ENCODE data around the gene MRPL14. TPM values are rescaled to one million over a fixed set of nuclear protein-coding genes. Genes with fewer than 3 reads are reported as not detected.

Gene MRPL14
- total and polyA plus RNA-seq, 12 donors = 22.0 to 94.6 (median 49.3) TPM

DNA sequence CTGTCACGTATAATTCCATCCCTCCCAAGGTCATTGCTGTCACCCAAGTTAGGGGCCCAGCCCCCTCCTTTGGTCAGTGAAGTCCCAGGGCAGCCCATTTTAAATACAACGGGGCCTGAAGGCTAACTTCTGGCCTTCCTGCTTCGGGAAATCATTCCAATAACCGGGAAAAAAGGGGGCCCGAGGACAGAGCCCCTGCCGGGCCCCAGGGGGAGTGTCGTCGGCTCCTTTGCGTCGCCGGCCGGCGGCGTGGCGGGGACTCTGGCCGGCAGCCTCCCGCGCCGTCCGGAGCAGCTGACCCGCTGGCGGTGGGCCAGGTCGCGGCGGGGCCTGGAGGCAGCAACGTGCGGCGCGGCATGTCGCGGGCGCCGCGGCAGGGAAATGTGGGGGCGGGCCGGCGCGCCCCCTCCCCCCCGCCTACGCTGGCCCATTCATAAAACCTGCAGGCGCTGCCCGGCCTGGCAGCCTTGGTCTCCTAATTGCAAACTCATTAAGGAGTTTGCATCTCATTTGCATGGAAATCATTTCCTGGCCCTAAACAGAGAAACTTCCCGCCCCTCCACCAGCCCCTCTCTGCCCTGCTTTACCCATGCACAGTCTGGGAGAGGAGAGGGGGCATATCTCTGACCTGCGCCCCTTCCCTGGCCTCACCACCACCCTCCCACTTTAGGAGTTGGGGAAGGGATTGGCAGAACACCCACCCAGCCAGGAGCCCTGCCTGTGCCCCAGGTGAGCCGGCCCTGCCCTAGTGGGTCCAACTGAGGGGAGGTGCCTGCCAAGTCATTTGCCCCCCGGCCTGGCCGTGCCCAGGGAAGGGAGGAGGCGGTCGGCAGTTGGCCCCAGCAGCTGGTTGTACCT is 50.7 kb downstream of the MRPL14 start:
- Histone ChIP-seq H3K36me3 (replicated peaks in 1 of 2) (no peaks in the 10 kb centered on the region), H3K4me1 (replicated peaks in 1 of 2) (peaks cover 8 to 19% of the 10 kb centered on the region in 2 donors), H3K27ac (peak overlapping the region in 1 of 5 donors; percentile 17), H3K27me3 (no peaks in the 10 kb centered on the region), H3K9me3 (replicated peaks in 1 of 3) (no peaks in the 10 kb centered on the region), H3K4me3 (peak overlapping the region in 1 of 4 donors; percentile 31)
- DNase-seq = peak in 5 of 7 donors; percentile 69 to 83 (median 77)
- 15 to 74% (median 29%) methylated on average over 5 to 49 of the region's 49 CpGs for WGBS, 4 donors
- TF ChIP-seq POLR2A (IDR thresholded peaks at IDR 0.05) = no peak
- TF ChIP-seq, protein P1, sequence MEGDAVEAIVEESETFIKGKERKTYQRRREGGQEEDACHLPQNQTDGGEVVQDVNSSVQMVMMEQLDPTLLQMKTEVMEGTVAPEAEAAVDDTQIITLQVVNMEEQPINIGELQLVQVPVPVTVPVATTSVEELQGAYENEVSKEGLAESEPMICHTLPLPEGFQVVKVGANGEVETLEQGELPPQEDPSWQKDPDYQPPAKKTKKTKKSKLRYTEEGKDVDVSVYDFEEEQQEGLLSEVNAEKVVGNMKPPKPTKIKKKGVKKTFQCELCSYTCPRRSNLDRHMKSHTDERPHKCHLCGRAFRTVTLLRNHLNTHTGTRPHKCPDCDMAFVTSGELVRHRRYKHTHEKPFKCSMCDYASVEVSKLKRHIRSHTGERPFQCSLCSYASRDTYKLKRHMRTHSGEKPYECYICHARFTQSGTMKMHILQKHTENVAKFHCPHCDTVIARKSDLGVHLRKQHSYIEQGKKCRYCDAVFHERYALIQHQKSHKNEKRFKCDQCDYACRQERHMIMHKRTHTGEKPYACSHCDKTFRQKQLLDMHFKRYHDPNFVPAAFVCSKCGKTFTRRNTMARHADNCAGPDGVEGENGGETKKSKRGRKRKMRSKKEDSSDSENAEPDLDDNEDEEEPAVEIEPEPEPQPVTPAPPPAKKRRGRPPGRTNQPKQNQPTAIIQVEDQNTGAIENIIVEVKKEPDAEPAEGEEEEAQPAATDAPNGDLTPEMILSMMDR (IDR thresholded peaks at IDR 0.05) = no peak
- intact Hi-C loops (cut with DNase I) = loop anchor here (2.0 to 10.0 kb wide), 4 partner anchors 232 to 409 kb away; no protein-coding TSS in a partner anchor

DNA sequence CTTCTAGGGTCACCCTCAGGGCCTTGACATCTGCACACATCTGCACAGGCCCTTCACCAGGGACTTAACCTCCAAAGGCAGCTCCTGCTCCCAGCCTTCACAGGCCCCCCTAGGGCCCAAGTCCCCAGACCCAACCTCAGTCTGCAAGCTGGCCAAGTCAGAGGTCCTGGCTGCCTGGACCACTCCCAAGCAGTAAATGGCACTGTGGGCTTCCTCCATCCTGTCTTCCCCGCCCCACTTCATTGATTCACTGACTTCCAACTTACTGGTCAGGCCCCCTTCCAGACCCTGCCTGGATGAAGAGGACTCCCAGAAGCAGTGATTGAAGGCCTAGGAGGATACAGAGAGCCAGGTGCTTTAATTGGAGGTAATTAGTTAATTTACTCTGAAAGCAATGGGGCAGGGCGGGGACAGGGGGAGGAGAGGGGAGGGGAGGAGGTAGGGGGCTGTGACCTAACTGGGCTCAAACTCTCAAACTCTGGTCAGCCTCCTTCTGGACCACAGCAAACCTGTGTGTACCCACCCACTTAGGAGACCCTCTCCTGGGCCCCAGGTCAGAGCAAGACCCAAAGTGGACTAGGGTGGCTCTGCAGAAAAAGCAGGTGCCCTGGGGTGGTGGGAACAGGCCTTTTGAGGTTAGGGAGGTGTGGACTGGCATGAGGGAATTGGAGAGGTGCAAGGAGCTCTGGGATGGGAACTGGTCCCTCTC is 51.5 kb downstream of the MRPL14 start:
- TF ChIP-seq, protein P1 (IDR thresholded peaks at IDR 0.05) = no peak
- TF ChIP-seq POLR2A (IDR thresholded peaks at IDR 0.05) = no peak
- intact Hi-C loops (cut with DNase I) = loop anchor here (2.0 to 10.0 kb wide), 4 partner anchors 231 to 408 kb away; no protein-coding TSS in a partner anchor
- Histone ChIP-seq H3K36me3 (replicated peaks in 1 of 2) (no peaks in the 10 kb centered on the region), H3K27ac (peak overlapping the region in 1 of 5 donors; percentile 17), H3K4me1 (replicated peaks in 1 of 2) (peaks cover 8 to 19% of the 10 kb centered on the region in 2 donors), H3K4me3 (peak overlapping the region in 1 of 4 donors; percentile 31), H3K27me3 (no peaks in the 10 kb centered on the region), H3K9me3 (replicated peaks in 1 of 3) (no peaks in the 10 kb centered on the region)
- no peak for DNase-seq
- 96 to 100% (median 98%) methylated on average over 2 of the region's 2 CpGs for WGBS, 4 donors

DNA sequence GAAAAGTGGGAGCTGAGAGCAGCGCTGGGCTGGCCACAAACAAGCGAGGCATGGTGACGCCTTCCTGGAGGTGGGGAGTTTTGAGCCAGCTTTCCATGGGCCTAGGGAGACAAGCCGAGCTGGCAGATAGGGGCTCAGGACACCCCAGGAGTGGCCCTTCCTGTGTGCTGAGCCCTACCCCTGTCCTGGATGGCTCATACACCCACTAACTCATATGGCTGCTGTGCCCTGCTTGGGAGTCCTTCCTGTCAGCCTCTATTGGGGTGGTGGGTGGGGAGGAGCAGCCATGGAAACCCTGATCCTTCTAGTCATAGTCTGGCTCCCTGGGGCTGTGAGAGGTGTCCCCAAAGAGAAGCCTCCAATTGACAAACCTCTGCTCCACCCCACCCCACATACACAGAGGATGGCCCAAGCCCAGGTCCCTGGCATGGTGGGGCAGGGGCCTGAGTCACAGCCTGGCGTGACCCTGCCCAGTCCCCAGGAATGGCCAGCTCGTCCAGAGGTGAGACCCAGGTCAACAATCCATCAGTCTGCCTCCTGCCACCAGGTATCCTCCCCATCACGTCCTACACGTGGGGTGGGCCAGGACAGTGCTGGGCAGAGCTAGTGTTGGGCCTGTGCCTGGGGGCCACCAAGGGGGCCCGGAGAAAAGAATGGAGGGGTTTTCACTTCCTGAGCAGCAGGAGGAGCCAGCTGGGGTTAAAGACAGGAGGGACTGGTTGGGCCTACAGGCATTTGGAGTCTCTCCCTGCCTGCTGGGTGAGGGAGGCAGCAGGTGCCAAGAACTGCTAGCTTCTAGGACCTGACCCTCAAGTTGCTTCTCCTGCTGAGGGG is 52.2 kb downstream of the MRPL14 start:
- Histone ChIP-seq H3K27me3 (no peaks in the 10 kb centered on the region), H3K36me3 (replicated peaks in 1 of 2) (no peaks in the 10 kb centered on the region), H3K27ac (peak overlapping the region in 1 of 5 donors; percentile 5), H3K4me3 (no peak overlapping the region), H3K9me3 (replicated peaks in 1 of 3) (no peaks in the 10 kb centered on the region), H3K4me1 (replicated peaks in 1 of 2) (peaks cover 8 to 19% of the 10 kb centered on the region in 2 donors)
- no peak for TF ChIP-seq POLR2A (IDR thresholded peaks at IDR 0.05)
- TF ChIP-seq, protein P1 (IDR thresholded peaks at IDR 0.05) = peak in 2 of 6 experiments; percentile 1 to 7
- DNase-seq = no peak
- WGBS, 4 donors = 52 to 58% (median 57%) methylated on average over 8 to 9 of the region's 9 CpGs
- intact Hi-C loops (cut with DNase I) = loop anchor here (5.0 to 10.0 kb wide), 3 partner anchors 230 to 408 kb away; no protein-coding TSS in a partner anchor

Measured in adrenal gland (tissue), 12 donors.